Central memory CD4-positive, alpha-beta T cell (primary cell): Measurements from ENCODE around the gene MYRIP.

ENCODE experiments used
- DNase-seq: peaks from one replicate; pipeline ENCODE4 v3.0.0; 2022

Gene MYRIP

DNA sequence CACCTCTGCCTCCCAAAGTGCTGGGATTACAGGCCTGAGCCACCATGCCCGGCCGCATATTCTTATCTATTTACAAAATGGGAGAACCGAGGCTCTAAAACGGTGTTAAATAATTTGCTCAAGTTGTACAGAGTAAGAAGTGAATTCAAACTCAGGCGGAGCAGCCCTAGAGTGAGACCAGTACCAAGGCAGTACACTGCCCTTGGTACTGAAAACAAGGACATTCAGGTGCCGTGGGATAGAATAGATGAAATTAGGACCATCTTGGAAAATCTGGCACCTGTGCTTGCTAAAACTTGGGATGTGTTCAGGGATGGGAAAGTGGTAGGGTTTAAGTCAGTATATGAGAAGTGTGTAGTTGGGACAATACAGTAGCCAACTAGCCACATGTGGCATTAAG, 100.7 kb downstream of the MYRIP start:
- DNase-seq: no peak

DNA sequence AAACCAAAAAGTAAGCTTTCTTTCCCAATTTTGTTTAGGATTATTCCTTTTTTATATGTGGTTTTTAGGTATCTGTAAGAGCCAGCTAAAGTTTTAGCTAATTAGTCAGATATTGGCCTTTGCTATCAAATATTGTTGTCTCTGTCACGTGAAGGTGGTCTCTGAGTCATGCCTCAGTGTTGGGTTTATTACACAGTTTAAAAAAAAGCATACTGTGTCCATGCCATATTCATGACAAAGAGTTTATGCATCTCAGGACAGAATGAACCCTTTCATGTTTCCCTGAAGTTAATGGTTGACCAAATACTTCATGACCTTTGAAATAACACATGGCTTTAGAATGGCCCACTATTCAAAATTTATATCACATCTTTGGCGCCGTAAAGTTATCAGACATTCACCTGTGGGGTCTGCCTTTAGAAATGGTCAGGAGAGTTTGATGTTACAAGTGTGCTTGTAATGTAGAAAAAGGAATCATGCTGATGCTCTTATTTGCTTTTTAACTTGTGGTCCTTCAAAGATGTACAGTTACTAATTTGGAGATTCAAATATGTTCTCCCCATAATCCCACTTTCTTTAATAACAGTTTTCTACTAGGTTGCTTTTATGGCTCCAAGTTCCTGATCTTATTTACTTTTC, 101.5 kb downstream of the MYRIP start:
- DNase-seq: no peak

DNA sequence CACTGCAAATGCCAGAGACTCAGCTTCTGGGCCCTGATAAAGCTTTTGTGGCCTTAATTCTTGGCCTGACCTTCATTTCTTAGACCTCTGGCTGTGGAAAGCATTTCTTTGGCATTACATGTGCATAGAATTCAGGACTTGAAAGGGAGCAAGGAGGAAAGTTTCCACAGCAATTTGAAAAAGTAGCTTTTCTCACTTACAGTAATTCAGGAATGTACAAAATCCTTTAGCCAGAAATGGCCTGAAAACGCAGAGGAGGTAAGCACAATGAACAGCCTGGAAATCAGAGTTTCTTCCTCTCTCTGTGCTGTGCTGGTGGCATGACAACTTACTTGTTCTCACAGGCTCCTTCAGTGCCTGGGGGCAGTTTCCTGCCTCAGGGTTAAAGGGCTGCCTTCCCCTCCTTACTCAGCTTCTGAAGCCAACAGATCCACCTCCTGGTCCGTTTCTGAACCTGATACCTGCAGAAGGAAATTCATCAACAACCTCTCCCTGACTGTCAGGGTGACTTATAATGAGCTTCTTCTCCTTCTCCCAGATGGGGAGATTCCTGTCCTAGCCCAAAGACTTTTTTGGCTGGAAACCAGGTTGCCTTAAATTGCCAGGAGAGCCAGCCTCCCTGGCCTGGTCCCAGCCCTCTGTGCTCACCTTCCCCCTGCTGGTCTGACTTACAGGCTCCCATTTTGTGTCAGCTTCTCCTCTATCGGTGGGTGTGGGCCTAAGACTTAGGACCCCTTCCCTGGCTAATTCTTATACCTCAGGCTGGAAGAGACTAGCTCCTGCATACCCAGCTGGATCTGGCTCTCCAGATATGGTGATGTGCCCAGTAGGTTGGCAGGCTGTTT, 102.3 kb downstream of the MYRIP start:
- no peak for DNase-seq

DNA sequence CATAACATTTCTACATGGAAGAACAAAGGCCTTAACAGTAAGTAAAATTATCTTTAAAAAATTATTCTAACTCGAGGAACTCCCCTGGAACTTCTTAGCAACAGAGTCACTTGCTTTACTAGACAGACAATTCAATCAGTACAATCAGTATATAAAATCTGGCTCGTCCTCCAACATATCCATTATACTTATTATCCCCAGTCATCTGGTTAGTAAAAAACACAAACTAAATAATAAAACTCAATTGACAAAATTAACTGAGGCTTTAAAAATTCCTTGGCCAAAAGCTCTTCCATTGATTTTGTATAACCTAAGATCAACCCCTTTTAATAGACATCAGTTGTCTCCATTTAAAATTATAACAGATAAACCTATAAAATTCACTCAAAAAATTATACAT, 105.6 kb downstream of the MYRIP start:
- DNase-seq: no peak

DNA sequence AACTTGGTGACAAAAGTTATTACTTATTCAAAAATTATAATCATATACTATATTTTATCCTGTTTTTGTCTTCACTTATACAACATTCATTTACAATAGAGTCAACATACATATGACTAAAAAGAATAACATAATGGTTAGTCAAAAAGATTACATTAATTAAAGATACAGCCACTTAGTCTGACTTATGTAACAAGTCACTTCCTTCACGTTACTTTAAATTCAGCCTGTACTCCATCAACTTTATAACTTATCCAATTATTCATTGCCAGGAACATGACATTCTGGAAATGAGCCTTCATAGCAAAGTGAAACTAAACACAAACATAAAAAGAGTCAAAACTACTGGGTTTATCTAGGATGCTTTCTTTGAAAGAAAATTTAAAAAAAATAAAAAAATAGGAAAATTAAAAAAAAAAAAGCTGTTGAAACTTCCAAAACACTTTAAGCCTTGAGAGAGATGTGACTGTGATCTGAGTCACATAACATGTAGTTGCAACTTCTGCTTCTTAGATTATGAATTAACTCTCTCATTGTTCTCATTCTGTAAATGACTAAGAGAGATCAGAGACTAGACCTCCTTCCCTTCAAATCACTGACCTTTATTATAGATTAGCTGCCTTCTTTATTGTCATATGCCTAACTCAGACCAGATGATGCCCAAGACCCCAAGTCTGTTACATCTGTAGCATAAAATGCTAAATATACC, 107.8 kb downstream of the MYRIP start:
- DNase-seq: no peak

DNA sequence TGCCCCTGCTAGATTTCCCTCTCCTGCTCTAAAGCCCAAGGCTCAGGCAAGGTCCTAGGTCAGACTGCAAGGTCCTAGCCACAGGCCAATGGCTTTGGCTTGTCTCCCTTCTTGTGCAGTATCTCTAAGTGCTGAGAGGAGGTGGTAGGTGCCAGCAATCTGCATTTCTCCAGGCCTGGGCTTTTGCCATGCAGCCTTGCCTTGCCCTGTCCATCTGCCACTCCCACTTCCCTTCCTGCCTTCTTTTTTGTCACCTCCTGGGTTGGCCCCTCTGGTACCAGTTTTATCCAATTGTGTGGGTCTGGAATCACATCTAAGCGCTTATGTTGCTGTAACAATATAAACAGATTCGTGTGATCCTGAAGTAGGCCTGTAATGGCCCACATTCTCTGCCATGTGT, 109.9 kb downstream of the MYRIP start:
- no peak for DNase-seq

DNA sequence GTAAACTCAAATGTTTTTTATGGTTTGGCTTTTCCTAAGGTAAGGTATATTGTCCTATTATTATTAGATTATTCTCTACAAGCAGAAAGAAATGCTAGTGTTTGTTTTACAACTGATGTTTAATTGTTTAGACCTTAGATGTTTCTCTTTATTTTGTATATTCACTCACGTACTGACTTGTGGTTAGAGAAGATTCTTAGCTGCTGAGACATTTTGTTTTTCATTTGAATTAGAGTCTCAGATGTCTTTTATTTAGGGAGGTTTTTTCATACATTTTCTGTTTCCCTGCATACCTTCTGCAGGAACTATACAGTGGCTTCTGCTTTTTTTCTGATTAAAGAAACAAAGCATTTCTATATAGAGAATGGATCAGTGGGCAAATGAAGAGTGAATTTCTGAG, 110.9 kb downstream of the MYRIP start:
- DNase-seq: no peak

DNA sequence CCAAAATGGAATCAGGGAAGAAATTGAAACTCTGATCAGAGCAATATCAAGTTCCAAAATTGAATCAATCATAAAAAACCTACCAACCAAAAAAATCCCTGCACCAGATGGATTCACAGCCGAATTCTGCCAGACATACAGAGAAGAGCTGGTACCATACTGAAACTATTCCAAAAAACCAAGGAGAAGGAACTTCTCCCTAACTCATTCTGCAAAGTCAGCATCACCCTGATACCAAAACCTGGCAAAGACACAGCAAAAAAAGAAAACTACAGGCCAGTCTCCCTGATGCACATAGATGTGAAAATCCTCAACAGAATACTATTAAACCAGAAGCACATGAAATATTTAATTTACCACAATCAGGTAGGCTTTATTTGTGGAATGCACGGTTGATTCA, 118.1 kb downstream of the MYRIP start:
- DNase-seq: no peak

DNA sequence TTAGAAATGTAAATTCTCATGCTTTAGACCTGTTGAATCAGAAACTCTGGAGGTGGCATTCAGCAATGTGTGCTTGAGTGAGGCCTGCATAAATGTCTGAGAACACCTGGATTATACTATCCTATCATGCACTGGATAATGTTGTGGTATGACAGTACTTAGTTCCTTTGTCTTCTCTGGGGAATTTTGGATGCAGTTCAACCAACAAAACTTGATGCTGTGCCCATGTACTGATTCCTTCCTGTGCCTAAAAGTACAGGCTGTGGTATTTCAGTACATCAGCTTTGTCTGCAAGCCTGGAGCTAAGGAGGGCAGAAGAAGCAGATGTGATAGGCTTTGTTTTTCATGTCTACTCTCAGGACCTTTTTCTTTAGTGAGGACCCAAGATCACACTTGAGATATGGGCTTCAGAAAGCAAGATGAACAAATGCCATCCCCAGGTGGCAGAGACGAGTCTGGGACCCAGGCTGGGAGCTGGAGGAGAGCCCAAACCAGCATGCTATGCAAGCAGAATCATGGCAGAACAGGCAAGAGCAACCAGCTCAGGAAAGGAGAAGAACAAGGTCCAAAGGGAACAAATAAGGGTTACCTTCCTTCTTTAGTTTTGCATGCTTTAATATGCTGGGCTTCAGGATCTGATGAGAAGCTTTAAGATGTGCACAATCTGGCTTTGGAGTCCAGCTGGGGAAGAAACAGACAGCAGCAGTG, 124.7 kb downstream of the MYRIP start:
- no peak for DNase-seq

DNA sequence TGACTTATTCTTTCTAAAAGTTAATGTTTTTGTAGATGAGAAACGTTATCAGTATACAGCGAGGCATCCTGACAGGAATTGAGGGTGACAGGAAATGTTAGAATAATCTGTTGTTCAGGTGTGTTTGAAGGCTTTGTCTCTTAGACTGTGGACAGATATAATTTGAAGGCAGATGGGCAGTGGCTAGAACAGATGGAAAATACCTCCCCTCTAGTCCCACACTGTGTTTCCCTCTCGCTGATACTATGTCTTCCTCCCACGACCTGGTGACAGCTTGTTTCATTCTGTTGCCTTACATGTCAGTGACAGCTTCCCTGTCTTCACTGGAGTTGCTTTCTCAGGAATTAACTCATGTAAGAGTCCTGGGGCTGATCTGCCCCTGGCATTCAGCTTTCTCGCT, 125.3 kb downstream of the MYRIP start:
- no peak for DNase-seq

DNA sequence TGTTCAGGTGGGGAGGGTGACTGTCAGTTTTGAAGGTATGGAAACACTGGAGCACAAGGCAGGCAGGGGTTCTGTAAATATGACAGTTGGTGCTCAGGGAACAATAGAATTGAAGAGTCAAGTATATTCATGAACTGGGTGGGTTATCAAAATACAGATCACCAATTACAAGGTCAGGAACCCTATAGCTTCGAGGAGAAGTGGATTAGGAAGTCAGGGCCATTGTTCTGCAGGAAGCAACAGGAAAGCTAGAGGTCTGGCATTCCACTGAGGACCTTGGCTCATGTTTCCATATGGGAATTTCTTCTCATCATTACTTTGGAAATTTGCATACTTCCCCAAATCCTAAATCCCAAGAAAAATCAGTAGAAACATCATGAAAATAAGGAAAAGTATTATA, 125.9 kb downstream of the MYRIP start:
- DNase-seq: no peak

DNA sequence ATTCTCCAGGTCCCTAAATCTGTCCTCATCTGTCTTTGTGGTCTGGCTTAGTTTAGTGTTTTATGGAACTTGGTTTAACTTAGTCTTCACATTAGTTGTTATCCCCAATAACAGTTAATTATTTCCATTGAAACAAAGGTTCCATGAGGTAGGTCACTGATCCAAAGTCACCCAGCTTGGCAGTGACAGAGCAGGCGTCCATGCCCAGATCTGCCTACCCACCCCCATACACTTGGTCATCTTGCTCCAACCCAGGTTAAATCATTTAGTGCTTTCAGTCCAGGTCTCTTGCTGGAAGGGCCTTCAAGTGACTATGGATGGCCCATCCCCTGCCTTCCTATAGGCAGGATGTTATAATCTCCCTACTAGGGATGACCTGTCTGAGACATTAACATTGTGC, 127.4 kb downstream of the MYRIP start:
- no peak for DNase-seq

DNA sequence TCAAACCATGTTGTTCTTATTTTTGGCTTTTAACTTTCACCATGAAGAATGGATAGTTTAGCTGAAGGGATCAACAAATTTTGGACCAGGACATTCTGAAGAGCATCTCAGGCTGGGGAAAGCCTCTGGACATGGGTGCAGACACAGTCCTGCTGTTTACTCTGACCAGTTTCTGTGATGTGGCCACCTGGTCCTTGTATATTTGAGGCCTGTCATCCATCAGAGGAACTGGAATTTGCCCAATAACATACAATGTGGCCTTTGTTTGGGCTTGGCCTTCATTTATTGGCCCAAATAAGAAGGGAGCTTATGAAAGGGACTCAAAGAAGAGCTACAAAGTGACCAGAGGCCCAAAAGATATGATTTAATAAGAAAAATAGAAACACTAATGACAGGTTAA, 127.9 kb downstream of the MYRIP start:
- DNase-seq: no peak

DNA sequence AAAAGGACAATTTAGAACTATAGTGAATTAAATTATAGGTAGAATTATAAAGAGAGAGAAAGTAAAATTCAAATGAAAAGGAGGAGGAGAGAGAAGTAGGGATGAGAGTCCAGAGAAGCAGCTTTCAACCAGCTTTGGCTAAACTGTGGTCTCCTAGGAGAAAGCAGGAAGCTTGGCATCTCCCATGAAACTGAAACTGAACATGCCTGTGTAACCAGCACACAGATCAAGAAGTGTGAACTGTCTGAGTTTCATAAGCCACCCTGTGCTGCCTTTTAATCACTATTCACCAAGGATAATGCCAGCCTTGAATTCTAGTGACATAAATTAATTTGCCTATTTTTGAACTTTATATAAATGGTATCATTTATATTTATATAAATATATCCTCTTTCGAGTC, 128.5 kb downstream of the MYRIP start:
- no peak for DNase-seq

DNA sequence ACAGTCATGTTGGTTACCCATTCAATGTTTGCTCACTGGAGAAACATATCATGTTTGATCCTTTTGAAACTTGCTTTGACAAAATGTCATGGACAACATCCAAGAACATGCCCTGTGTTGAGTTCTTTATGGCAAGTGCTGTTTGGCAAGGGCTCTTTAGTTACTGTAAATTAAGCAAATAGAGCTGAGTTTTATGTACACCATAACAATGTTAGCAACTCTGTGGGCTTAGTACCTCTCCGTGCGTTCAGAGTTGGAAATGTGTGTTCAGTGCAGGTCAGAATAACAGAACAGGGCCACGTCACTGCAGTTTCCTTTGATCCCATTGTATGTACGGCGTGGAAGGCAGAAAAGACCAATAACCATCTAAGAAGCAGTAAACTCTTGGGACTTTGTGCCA, 132.5 kb downstream of the MYRIP start:
- DNase-seq: no peak

DNA sequence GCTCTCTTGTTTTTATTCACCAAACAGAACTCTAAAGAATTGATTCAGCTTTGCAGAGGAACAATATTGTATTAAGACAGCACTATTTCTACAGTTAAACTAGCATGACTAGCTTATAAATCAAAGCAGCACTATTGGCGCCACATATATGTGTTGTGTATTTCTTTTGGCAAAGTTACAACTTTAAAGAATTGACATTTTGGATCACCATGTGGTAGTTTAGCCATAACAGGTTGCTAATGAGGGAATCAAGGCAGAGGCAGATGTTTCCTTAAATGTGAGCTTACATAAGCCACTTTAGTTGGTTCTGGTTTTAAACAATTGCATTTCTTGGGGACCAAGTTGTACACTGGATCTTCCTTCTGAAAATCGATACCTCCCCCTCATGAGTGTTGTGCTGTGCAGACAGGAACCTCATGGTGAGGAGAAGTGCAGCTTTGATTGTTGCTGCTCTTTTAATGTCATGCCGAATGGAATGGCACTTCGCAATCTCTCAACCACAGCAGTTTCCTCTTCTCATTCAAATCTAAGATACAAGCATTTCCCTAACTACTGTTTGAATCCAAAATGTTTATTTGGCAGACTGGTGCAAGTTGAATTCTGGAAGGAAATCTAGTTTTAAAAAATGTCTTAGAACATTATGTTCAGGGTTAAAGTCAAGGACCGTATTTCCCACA, 151.2 kb downstream of the MYRIP start:
- no peak for DNase-seq

DNA sequence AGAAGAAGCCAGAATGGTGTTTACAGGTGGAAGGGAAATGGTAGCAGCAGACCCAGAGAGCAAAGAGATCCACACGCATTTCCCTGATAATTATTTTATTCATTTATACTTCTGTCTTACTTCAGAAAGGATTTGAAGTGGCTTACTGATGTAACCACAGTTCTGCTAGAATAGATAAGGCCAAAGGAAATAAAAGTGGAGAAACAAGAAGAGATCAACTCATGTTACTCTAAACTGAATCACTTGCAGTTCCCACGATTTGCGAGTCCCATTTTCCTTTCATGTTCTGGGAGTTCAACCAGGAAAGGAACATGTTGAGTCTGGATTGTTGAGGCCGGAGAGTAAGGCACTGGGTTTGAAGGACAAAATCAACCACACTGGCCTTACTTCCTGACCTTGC, 151.8 kb downstream of the MYRIP start:
- DNase-seq: no peak

DNA sequence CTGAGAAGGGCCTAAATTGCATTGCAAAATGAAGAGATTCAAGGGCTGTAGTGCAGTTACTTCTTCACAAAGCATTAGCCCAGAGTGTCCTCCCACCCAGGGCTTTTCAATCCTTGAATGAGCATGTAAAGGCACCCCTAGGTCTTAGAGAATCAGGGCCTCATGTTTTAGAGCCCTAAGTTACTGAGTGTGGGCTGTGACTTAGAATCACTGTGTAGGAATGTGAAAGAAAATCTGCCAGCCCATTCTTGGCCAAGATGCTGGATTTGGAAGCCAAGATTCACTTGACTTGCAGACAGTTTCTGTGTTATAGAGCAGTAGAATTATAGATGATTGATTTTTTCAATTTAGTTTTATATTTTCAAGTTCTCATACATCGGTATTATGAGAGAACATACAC, 153.2 kb downstream of the MYRIP start:
- no peak for DNase-seq

DNA sequence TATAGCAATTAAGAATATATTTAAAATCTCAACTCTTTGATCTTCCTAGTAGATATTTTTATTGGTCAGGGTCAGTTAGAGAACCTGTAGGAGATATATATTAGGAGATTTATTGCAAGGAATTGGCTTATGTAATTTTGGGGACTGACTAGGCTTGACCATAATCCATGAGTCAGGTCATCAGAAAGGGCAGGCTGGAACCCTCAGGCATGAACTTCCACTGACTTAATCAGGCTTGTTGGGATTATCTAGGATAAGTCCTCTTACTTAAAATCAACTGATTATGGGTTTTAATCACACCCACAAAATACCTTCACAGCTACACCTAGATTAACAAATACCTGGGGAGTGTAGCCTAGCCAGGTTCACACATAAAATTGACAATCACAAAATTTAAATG, 156.1 kb downstream of the MYRIP start:
- no peak for DNase-seq

DNA sequence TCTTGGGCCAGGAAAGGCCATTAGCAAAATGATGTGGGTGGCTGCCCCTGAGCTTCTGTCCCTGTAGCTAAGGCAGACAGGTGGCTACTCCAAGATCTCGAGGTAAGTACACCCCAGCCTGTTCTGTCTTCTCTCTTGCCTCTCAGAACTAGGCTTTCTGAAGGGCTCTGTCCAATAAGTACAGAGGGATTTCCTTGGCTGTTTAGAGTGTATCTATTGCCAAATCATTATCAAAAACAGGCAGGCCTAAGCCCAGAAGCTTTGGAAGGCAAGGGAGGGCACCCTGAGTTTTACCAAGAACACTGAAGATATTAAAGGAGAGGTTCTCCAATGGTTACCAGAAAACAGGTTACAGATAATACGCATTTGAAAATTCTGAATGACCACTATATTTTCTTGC, 156.6 kb downstream of the MYRIP start:
- no peak for DNase-seq

DNA sequence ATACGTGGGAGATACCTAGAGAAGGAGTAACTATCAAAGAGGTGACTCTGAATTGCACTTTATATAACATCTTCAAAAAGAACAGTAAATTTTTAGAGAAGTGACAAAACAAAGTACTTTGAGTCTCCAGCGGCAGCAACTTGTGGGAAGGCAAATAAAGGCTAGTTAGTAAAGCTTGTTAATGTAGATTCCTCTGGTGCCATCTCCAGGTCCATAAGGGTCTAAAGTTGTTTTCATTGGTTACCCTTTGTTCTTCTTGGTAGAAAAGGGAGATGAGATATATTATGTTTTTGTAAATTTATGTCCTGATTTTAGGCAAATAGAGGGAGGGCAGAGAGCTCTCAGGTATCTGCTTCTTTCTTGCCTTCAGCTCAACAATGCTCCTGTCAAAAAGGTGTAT, 161.6 kb downstream of the MYRIP start:
- no peak for DNase-seq

DNA sequence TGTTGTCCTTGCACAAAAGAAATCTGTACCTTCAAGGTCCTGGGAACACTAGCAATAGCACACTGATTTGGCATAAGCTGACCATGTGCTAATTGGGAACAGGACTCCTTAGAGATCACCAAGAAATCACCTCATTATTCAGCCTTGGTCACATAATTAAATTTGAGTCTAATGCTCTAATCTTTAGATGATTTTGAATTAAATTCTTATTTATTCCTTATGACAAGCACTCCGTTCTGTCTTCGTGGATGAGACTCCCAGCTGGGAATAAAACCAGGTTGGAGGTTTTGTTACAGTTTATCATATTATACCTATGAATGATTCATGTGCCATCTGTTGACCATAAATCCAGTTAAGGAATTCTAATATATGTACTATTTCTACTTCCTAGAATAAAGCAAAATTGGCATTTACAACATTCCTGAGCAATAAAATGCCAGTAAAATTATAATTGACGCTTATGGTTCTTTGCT, 162.2 kb downstream of the MYRIP start:
- DNase-seq: no peak

DNA sequence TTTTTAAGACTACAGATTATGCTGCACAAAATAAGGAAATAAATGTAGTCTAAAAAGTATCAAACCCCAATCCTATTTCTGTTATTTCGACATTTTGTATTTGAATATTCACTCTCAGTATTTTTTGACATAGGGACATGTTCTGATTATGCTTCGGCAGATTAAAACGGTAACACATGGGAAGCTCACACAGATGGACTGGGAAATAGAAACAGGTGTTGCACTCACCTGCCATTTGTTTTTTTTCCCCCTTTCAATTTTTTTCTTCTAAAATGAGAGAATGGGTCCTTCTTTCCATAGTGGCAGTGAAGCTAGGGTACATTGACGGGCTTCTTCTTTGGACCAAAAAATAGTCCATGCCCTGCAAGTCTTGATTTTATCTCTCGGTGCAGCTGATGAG, 163.1 kb downstream of the MYRIP start:
- DNase-seq: no peak
